ENCODE measurements around the gene CERT1. TPM values are rescaled to one million over a fixed set of nuclear protein-coding genes. Genes with fewer than 3 reads are reported as not detected.

The CERT1 gene
- polyA plus RNA-seq, 1 of the 3 experiments (the other 2 are of a cell fraction), result 4.5 TPM

DNA sequence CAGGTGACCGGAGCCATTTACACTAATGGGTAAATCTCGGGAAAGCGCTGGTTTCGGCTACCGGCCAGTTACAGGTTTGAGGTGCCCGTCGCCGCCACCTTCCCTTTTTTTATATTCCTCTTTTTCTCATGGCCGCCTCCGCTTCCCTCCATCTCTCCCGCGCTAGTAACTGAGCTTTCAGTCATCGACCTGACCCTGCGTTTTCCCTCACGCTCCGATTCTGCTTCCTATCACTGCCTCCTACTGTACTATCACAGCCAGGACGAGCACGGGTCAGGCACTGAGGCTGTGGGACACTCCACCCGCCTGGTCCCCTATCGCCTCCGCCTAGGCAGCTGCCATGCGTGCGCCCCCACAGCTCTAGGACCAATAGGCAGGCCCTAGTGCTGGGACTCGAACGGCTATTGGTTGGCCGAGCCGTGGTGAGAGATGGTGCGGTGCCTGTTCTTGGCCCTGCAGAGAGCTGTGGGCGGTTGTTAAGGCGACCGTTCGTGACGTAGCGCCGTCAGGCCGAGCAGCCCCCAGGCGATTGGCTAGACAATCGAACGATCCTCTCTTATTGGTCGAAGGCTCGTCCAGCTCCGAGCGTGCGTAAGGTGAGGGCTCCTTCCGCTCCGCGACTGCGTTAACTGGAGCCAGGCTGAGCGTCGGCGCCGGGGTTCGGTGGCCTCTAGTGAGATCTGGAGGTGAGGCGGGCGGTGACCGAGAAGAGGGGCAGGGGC, 174.7 kb downstream of the CERT1 start, which contains the start of gene HMGCR (continued):
- no peak for TF ChIP-seq SIN3A (IDR thresholded peaks at IDR 0.05; ENCODE audit: borderline replicate concordance, low read depth, low read length)
- peak; percentile 55; the same call in 1 of the 2 replicates for TF ChIP-seq RCOR1 (IDR thresholded peaks at IDR 0.05; ENCODE audit: low read length)
- TF ChIP-seq EP300 (IDR thresholded peaks at IDR 0.05; ENCODE audit: borderline replicate concordance in 1 of 2, low read depth in 1 of 2, low read length in 1 of 2), result 0 out of 4 replicates have a peak, but pooled peaks of 1 of the 2 experiments have one; percentile 29
- TF ChIP-seq JUND (IDR thresholded peaks at IDR 0.05), result no peak
- TF ChIP-seq GABPA (IDR thresholded peaks at IDR 0.05; ENCODE audit: low read depth), result no peak
- no peak for TF ChIP-seq FOXM1 (IDR thresholded peaks at IDR 0.05; ENCODE audit: low read depth)
- TF ChIP-seq, protein P1, sequence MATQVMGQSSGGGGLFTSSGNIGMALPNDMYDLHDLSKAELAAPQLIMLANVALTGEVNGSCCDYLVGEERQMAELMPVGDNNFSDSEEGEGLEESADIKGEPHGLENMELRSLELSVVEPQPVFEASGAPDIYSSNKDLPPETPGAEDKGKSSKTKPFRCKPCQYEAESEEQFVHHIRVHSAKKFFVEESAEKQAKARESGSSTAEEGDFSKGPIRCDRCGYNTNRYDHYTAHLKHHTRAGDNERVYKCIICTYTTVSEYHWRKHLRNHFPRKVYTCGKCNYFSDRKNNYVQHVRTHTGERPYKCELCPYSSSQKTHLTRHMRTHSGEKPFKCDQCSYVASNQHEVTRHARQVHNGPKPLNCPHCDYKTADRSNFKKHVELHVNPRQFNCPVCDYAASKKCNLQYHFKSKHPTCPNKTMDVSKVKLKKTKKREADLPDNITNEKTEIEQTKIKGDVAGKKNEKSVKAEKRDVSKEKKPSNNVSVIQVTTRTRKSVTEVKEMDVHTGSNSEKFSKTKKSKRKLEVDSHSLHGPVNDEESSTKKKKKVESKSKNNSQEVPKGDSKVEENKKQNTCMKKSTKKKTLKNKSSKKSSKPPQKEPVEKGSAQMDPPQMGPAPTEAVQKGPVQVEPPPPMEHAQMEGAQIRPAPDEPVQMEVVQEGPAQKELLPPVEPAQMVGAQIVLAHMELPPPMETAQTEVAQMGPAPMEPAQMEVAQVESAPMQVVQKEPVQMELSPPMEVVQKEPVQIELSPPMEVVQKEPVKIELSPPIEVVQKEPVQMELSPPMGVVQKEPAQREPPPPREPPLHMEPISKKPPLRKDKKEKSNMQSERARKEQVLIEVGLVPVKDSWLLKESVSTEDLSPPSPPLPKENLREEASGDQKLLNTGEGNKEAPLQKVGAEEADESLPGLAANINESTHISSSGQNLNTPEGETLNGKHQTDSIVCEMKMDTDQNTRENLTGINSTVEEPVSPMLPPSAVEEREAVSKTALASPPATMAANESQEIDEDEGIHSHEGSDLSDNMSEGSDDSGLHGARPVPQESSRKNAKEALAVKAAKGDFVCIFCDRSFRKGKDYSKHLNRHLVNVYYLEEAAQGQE (IDR thresholded peaks at IDR 0.05; ENCODE audit: low read depth, low read length), result peak; percentile 9; the same call in 1 of the 2 replicates
- no peak for TF ChIP-seq FOSL2 (IDR thresholded peaks at IDR 0.05; ENCODE audit: borderline replicate concordance, low read depth)

DNA sequence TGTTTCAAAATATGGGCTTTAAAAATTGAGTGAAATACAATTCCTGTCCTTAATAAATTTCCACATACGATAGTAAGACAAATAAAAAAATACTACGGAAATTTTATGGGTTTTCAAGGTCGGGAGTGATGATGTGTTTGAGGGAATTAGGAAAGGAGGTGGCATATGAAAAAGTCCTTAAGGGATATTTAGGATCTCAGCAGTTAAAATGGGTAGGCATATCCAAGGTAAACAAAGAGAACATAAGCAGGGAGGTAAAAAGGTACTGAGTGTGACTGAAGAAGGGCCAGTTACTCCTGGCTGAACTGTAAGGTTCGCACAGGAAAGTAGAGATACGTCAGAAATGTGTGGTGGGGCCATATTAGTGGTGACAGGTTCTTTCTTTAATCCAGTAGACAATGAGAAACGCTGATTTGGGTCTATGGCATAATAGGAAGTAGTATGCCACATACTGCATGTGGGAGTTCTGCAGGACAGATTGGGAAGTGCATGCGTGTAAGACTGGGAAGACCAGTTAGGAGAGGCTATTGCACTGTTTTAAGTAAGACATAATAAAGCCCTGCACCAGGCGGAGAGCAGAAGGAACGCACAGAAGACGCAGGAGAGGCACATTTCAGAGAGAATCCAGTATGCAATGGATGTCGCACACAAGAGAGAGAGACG, 175.3 kb downstream of the CERT1 start:
- H3K9me3 ChIP-seq, result no peaks in the 10 kb centered on the region
- peak; percentile 73 for DNase-seq
- H3K4me1 ChIP-seq (ENCODE audit: control insufficient read depth in 1 of 2, insufficient read depth in 2 of 2, low read depth in 1 of 2, low read length in 1 of 2), result peaks cover 0 to 3% of the 10 kb centered on the region in 2 experiments; a peak in 2 of 4 replicates
- H3K4me2 ChIP-seq, result peak overlapping the region; percentile 77
- H3F3A ChIP-seq (replicated peaks; ENCODE audit: insufficient read depth), result peaks cover 7% of the 10 kb centered on the region
- peaks cover 0 to 3% of the 10 kb centered on the region in 2 experiments for H3K36me3 ChIP-seq (replicated peaks in 1 of 2; ENCODE audit: control insufficient read depth in 1 of 2, insufficient read depth in 2 of 2, low read length in 1 of 2)
- peaks cover 13% of the 10 kb centered on the region; the same call in 1 of the 2 replicates for H4K20me1 ChIP-seq (ENCODE audit: insufficient read depth)
- no peaks in the 10 kb centered on the region for H3K9me2 ChIP-seq
- peaks cover 38% of the 10 kb centered on the region for H3K79me2 ChIP-seq (ENCODE audit: insufficient read depth)
- WGBS (ENCODE audit: low lambda C conversion rate), result 11% methylated on average over 12 of the region's 12 CpGs
- H3K4me3 ChIP-seq (ENCODE audit: low read depth in 2 of 2, low read length in 1 of 2), result peak overlapping the region; percentile 70 to 90
- peak overlapping the region; percentile 62; the same call in 1 of the 2 replicates for H3K9ac ChIP-seq
- ChIA-PET POLR2A (interaction anchor here (1.7 to 2.0 kb wide), 3 partner anchors 99 to 381 kb away, joined by 6 to 9 read pairs (median 7); partner anchors contain the start of genes ANKRD31 and POC5), CTCF (interaction anchor here (0.7 to 2.0 kb wide), 17 partner anchors 9 to 570 kb away, joined by 3 to 24 read pairs (median 3); partner anchors contain the start of genes ANKRD31 and GFM2)
- peak overlapping the region; percentile 98 for H2AFZ ChIP-seq (ENCODE audit: low read depth)
- peak overlapping the region; percentile 74 to 98 for H3K27ac ChIP-seq (ENCODE audit: low read depth in 2 of 2, low read length in 1 of 2)
- no peaks in the 10 kb centered on the region for H3K27me3 ChIP-seq (ENCODE audit: insufficient read depth)
- TF ChIP-seq, protein P2, sequence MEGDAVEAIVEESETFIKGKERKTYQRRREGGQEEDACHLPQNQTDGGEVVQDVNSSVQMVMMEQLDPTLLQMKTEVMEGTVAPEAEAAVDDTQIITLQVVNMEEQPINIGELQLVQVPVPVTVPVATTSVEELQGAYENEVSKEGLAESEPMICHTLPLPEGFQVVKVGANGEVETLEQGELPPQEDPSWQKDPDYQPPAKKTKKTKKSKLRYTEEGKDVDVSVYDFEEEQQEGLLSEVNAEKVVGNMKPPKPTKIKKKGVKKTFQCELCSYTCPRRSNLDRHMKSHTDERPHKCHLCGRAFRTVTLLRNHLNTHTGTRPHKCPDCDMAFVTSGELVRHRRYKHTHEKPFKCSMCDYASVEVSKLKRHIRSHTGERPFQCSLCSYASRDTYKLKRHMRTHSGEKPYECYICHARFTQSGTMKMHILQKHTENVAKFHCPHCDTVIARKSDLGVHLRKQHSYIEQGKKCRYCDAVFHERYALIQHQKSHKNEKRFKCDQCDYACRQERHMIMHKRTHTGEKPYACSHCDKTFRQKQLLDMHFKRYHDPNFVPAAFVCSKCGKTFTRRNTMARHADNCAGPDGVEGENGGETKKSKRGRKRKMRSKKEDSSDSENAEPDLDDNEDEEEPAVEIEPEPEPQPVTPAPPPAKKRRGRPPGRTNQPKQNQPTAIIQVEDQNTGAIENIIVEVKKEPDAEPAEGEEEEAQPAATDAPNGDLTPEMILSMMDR (IDR thresholded peaks at IDR 0.05), result peak; percentile 35; the same call in 1 of the 2 replicates
- 0 out of 2 replicates have a peak, but pooled peaks have one; percentile 65 for TF ChIP-seq MXI1 (IDR thresholded peaks at IDR 0.05; ENCODE audit: low read depth, low read length)
- TF ChIP-seq NRF1 (IDR thresholded peaks at IDR 0.05; ENCODE audit: low read depth, low read length), result no peak
- no peak for TF ChIP-seq NFIC (IDR thresholded peaks at IDR 0.05; ENCODE audit: borderline replicate concordance)
- TF ChIP-seq CHD2 (IDR thresholded peaks at IDR 0.05; ENCODE audit: low read length, partially characterized antibody), result no peak
- TF ChIP-seq, protein P1 (IDR thresholded peaks at IDR 0.05; ENCODE audit: low read depth, low read length), result no peak
- TF ChIP-seq SMC3 (IDR thresholded peaks at IDR 0.05; ENCODE audit: low read depth, low read length), result 0 out of 2 replicates have a peak, but pooled peaks have one; percentile 6
- TF ChIP-seq, protein P3, sequence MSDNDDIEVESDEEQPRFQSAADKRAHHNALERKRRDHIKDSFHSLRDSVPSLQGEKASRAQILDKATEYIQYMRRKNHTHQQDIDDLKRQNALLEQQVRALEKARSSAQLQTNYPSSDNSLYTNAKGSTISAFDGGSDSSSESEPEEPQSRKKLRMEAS (IDR thresholded peaks at IDR 0.05; ENCODE audit: low read depth), result no peak
- TF ChIP-seq, protein P4, sequence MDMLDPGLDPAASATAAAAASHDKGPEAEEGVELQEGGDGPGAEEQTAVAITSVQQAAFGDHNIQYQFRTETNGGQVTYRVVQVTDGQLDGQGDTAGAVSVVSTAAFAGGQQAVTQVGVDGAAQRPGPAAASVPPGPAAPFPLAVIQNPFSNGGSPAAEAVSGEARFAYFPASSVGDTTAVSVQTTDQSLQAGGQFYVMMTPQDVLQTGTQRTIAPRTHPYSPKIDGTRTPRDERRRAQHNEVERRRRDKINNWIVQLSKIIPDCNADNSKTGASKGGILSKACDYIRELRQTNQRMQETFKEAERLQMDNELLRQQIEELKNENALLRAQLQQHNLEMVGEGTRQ (IDR thresholded peaks at IDR 0.05; ENCODE audit: borderline replicate concordance, low read depth, low read length), result no peak
- no peak for TF ChIP-seq RCOR1 (IDR thresholded peaks at IDR 0.05; ENCODE audit: low read length)

All from SK-N-SH (cell line).